GM19452 (cell line): ENCODE data around the gene PHC2.

Experiments used
- ATAC-seq: cut with Tn5 transposase; IDR thresholded peaks from one replicate; pipeline ENCODE4 v1.9.1; 2021; ENCODE audit not compliant: unreplicated experiment

Gene PHC2

DNA sequence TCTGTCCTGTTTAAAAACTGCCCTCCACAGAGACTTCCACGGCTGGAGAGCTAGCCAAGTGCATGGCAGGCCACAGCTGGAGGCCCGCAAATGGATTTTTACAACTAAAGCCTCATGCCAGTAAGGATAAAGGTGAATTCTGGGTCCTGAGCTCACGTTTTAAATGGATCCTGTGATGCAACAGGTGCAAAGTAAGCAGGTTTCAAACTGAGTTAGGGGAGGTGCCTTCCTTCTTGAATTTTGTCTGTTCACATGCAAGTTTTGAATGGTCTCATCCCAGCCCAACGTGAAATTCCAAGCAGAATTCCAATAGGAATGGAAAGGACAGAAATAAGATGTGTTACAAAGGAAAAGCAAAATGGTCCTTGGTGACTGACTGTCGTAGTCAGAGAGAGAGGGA is 73.8 kb downstream of the PHC2 start:
- no peak for ATAC-seq

DNA sequence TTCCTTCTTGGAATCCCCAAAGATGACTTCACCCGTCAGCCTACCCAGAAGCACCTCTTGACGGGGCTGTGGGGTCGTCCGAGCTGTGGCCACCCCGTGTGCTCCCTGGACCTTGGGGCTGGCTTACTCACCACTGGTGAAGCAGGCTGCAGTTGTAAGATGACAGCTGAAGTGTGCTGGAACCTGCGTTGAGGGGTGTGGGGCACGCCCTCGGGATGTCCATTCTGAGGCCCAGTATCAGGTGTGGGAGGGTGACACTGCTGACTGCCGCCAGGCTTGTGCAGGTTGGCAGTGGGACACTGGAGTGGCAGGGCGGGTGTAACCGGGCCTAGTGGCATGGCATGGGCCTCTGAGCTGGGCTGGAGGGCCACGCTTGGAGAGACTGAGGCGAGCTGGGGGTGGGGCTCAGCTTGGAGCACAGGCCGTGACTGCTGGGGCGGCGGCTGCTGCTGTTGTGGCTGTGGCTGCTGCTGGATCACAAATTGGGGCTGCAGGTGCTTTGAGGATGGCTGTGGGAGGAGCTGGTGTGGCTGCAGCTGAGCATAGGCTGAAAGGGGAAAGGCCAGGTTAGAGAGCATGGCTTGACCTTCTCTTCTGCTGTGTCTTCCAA is 76.1 kb downstream of the PHC2 start:
- ATAC-seq = no peak

DNA sequence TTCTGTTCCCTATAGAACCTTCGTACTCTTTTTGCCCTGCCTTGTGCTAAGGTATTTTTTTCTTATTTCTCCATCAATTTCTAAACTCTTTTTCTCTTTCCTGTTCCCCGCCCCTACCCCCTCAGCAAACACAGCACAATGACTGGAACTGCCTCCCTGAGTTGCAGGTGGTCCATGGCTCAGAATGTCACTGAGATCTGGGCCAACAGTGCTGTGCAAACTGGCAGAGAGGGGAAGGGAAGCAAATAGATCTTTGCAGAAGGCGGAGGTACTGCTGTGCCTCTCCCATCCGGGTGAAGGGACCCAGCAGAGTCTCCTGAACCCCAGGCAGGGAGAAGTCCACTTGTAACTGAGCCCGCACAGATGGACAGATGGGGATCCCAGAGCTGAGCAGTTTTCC is 77.4 kb downstream of the PHC2 start:
- no peak for ATAC-seq

DNA sequence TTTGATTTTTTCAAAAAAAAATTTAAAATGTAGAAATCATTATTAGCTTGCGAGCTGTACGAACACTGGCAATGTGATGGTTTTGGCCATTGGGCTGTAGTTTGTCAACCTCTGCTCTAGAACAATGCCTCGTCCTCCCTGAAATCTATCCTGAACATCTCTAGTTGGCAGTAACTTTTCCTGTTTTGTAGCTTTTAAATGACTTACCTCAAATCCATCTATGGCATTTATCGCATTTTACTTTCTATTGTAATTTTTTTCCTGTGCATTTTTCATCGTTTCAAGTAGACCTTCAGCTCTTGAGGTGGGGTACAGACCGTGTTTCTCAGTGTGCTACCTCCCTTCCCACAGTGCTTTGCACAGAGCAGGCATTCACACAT is 79.6 kb downstream of the PHC2 start:
- ATAC-seq = no peak

DNA sequence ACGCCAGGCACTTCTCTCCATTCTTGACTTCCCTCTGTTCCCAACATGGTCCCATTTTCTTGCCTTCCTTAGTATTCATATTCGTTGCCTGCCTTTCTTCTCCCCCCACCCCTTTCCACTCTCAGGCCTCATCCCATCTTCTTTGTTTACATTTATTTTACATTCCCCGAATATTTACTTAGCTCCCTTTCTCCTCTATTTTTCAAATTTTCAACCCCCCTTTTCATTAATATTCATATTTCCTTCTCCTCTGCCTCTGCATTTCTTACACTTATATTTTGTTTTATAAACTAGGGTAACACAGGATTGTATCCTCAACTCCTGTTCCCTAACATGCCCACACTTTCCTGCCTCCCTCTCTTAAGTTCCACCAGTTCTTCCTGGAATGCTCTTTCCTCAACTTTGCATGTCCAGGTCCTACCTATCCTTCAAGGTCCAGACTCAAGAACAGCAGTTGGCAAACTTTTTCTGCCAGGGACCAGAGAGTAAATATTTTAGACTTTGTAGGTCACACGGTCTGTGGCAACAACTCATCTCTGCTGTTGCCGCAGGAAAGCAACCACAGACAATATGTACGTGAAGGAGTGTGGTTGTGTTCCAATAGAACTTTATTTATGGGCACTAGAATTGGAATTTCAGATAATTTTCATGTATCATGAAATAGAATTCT is 80.1 kb downstream of the PHC2 start:
- no peak for ATAC-seq

DNA sequence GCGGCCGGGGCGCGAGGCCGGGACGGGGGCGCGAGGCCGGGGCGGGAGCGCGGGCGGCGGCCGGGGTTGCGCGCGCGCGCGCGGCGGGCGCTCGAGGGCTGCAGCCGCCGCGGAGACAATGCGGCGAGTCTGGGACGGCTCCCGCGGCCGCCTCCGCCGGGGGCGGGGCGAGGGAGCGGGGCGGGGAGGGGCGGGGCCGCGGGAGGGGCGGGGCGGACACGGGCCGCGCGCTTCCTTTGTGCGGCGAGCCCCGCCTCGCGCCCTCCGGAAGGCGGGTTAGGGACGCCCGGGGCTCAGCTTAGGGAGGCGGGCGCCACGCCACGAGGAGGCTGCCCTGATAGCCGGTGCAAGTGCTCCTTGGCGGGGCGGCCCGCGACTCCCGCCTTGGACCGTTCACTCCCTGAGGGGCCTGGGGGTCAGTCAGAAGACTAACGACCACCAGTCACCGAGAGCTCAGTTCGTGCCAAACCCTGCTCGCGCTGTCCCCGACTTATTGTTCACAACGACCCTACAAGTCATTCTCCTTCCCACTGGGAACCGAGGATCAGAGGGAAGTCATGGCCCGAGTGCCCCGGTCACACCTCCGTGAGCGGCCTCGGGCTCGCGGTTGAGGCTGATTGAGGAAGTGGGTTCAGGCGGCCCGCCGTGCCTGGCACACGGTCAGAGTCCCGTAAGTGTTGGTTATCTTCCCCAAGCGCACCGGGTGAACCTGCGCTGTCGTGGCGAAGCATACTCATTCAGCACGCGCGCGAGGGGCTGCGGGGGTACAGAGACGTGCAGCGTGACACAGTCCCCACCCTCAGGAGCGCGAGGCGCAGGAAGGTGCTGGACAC is 80.9 kb downstream of the PHC2 start:
- peak; percentile 65 for ATAC-seq

DNA sequence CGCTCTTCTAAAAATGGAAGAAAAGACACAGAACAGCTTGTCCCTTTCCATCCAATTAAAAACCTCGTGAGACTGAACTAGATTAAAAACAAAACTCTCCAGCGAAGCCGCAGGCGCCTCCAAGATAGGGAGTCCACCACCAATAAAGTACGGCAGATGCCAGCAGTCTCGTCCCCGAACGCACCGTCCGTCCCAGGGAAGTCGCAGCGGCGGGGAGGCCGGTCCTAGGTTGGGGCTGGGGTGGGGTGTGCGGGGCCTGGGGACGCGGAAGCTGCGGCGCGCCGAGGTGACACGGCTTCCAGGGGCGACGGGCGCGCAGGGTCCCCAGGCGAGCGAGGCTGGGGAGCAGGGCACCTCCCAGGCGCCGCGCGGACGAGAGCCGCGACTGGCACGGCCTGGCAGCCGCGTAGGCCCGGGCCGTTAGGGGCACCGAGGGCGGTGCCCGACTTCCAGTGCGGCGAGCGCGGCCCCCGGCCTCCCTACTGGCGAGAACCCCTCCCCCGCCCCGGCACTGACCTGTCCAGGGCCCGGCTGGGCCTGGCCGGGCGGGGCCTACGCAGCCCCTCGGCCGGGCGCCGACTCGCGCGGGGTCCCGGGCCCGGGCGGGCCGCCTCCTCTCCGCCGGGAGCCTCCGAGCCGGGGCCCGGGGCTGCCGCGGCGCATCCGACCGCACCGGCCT is 81.7 kb downstream of the PHC2 start:
- ATAC-seq = peak; percentile 44

DNA sequence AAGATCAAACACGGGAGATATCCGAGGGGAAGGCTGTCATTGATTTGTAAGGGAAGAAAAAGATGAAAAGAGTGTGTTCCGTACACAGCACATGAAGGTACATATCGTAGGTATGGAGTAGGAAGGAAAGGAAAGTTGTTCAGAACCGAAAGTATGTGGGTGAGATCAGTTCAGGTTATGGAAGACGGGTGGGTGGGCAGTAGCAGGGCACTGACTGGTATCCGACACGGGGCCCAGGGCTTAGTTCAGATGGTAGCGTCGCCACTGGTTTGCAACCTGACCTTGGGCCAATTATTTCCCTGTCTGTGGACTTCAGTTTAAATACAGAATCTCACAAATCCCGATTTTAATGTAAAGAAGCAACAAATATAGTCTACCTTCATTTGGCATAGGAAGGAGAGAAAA is 82.2 kb downstream of the PHC2 start:
- no peak for ATAC-seq

DNA sequence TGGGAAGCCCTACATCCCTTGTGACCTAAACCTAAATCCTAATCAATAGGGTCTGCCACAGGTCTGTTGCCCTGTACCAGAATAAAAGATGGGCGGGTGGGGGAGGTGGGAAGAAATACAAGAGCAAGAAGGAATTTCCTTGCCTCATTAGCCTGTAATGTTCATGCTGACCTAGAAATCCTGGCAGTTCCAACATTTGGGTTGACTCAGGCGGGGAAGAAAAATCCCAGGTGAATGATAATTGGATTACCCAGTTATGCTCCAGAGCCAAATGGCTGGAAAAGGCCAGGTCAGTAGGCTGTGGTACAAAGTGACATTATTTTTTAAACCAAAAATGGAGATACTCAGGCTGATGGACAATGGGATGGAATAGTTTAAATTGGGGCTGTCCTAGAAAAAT is 82.7 kb downstream of the PHC2 start:
- ATAC-seq = no peak

DNA sequence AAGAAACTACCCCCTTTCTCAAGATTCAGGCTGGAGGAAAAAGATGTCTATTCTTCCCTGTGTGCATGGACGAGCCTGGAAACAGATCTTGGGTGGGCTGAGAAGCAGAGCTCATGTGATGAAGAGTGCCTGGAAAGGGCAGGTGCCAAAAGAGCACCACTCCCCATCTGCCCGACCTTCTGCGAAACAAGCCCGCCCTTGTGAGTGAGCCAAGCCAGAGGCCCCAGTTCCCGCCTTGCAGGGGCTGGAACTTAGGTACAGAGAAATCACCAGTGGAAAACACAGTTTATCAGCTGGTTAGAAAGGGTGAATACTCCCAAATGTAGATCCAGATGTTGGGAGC is 83.3 kb downstream of the PHC2 start:
- no peak for ATAC-seq

DNA sequence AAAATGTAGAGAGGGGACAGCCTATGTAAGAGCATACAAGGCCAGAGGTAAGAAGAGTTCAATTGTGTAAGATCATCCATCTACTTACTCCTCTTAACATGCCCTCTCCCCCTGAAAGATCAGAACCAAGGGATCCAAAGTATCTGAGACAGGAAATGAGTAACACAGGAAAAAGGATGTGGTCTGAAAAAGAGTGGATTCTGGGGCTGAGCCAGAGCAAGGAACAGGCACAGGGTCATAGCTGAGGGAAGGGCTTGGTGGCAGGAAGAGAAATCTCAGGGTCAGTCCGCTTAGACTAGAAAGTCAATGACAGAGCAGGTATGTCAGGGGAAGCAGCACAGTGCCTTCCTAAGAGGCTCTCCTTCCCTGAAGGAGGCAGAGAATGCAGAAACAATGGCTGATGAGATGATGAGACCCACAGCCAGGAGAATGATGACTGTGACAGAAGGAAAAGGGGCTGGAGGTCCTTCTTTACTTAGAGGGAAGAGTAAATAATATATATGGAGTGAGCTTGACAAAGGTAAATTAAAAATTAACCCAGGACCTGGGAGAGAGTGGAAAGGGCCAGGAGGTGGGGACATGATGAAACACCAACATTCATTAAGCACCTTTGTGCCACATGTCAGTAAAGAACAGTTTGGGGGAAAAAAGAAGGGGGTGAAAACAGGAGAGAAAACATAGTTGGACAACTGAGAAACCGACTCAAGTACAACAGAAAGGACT is 83.8 kb downstream of the PHC2 start:
- ATAC-seq = no peak

DNA sequence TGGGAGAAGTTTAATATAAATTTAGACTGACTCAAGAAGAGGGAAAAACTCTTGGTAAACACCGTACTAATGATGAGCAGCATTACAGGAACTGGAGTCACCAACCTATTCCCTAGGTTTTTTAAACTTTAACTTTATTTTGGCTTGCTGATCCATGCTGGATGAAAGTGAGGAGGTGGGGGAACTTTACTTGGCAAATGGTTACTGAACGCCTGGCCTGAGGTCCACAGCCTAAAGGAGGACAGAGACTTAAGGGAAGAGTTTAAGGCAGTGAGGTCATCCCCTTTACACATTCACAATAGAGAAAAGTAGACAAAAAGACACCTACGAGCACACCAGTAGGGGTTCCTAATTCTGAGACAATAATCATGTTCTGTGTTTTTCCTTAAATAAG is 84.4 kb downstream of the PHC2 start:
- no peak for ATAC-seq

DNA sequence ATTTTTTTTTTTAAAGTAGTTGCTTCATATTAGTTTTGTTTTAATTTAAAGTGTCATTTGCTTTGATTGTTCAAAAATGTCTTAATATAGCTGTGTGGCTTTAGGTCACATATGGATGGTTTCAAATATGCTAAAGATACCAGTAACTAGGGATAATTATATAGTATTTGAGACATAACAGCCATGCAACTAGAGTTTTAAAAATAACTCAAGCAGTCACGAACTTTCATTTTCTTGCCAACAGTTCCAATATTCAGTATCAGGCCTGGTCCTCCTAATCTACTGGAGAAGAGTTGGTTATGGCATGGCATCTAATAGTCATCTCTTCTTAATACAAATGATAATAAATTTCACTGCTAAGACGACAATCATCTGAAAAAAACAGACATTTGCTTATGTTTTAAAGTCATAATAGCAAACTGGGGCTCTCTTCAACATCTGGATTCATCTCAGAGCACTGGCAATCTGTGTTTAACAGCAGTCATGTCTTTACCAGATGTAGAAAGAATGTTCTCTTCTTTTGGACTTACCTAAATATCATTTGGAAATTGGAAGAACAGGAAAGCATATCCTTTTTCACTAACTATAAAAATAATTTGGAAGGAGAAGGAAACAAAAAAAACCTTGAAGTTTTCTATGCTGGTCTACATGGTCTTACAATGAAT is 85.9 kb downstream of the PHC2 start:
- ATAC-seq = no peak

DNA sequence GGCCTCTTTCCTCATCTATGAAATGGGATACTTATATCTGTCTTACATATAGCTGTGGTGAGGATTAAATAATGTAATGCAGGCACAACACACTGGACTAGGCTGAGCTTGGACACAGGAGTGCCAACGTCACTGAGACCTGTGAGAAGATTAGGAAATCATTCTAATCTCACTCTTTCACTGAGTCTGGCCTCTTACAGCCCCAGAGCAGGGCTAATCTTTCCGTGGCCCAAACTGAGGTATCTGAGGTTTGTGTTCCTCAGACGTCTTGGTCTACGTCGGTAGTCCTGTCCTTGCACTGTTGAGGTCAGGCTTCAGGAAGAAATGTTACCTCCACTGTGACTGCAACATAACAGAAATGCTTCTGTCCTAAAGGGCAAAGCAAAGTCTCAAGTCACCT is 87.4 kb downstream of the PHC2 start:
- no peak for ATAC-seq

DNA sequence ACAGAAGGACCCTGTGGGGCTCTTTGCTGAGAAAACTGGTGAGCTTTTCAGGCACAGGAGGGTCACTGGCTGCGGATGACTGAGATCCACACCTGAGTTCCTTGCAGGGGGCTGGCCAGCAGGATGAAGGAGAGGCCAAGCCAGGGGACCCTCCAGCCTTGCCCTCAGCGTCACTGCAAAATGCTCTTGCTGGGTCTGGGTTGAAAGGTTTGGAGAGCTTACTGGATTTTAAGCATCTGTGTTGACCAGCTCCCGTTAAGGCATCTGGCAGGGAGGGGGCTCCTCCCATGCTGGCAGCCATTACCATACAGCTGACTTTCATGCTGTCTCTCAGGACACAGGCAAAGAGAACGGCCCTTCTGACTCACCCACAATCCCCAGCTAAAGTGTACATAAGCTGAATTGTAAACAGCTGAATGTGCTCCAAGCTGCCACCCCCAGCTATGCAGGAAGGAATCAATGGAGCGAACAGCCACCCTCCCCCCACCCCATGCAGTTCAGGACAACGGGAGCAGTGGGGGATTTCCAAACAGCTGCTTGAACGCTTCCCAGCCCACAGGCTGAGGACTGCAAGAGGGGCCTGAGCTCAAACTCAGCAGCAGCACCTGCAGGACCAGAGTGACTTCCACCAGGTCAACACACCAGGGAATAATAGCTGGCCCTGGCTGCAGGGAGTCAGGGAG is 88.7 kb downstream of the PHC2 start:
- no peak for ATAC-seq

DNA sequence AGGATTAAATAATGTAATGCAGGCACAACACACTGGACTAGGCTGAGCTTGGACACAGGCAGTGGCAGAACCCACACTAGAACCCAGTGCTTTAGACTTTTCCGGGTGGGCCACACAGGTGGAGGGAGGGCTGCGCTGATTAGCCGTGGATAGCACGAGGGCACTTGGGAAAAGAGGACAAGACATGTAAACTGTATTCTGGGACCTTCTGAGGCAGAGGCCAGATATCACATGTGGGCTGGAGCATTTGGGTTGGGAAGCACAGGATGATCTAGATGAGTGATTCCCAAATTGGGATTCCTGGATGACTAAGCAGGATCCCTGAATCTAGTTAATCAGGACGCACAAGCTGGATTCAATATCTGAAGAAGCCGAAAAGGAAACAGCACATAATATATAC is 89.7 kb downstream of the PHC2 start:
- no peak for ATAC-seq

DNA sequence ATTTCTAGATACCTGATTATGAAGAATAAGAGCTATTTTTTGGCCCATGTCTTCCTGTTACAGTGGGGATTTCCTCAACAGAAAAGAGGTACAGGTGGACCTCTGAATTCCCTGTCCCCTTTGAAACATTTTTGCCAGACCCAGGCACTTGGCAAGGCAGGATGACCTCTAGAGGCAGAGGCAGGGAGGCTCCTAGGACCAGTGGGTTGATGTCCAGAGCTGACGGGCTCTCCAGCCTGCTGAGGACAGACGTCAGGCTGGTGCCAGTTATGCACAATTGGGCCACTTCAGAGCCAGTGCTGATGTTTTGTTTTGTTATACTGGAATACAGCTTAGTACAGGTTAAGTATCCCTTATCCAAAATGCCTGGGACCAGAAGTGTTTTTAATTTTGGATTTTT is 91.5 kb downstream of the PHC2 start:
- ATAC-seq = no peak

DNA sequence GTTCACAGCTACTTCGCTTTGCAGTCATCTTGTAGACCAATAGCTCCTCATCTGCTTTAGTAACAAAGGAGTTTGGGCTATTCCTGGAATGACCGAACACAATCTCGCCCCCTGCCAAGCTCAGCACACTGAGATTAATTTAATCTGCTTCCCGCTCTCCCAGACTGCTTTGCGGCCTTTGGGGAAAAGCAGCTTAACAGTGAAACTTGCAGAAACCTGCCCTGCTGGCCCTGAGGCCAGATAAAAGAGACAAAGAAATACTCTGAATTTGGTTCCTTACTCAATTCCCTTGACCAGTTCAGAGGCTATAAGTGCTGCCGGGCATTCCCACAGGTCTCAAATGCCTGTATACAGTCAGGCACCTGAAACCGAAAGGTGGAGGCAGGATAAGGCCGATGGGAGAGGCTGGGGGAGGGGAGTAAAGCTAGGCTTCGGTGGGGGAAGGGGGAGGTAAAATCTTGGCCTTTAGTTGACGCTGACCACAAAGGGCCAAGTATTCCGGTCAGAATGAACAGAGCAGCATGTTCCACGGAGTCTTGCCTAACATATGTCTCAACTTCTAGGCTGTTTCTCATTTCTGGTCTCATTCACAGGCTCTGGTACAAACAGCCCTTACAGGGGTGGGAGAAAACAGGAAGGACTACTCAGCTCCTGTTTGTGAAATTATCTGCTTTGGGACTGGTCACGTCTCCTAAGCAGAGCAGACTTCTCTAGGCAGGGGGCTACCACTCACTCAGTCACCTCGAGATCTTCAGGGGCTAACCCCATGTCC is 92.3 kb downstream of the PHC2 start:
- ATAC-seq = no peak

DNA sequence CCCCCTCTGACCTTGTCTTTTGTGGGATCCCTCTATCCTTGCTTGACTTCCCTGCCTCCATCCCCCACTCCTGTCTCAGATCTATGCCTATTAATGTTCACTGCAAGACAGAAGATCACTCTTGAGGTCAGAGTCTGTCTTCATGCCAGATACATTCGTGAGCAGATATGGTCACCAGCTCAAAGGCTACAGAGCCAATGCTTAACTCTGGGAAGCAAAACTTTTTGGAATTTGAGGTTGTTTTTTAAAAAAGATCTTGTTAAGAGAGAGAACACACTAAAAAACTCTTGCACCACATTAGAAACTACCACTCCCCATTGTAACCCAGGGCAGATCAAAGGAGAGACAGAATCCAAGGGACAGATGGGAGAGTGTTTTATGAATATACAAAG is 92.9 kb downstream of the PHC2 start:
- no peak for ATAC-seq
